A673 (cell line): Measurements from ENCODE around the gene CLCN7. TPM values are rescaled to one million over a fixed set of nuclear protein-coding genes. Genes with fewer than 3 reads are reported as not detected.
"Not testable (repeated sequence)": the region's sequence is repeated elsewhere in the genome, so short reads cannot be mapped to it uniquely, and the experiment has no call there.

Experiments used
- BruUV-seq: library from RNA; stranded (reverse); fragments of 400-500 nt; replicated peaks from 2 replicates; lab custom pipeline; 2021; lab: Mats Ljungman, UMichigan
- CTCF ChIA-PET: fragments of 300-600 bp; sonication (Branson Sonifier 250); formaldehyde crosslinking; loops from one replicate; lab custom pipeline; 2022; ENCODE audit warnings: antibody characterized with exemption; lab: Charles Lee
- POLR2A ChIA-PET: fragments of 300-600 bp; sonication (Branson Sonifier 250); formaldehyde crosslinking; loops from one replicate; lab custom pipeline; 2022; ENCODE audit warnings: antibody characterized with exemption; ENCODE audit not compliant: low non-redundant PET; lab: Charles Lee
- DNase-seq: peaks from one replicate; pipeline ENCODE4 v3.0.0-alpha.2; 2015; ENCODE audit warnings: low spot score
- H3K27ac ChIP-seq: fragments of 200-600 bp; sonication (generic); 2 replicates; pipeline ENCODE4 v1.5.1; 2016; ENCODE audit warnings: mixed run types, low read depth, mild to moderate bottlenecking, mixed read lengths, antibody characterized with exemption, low read length; ENCODE audit not compliant: poor library complexity, severe bottlenecking
- H3K27me3 ChIP-seq: fragments of 200-600 bp; sonication (generic); replicated peaks from 2 replicates; pipeline ENCODE4 v1.6.1; 2017; ENCODE audit warnings: mixed run types, low read depth, mild to moderate bottlenecking, mixed read lengths, antibody characterized with exemption, low read length; ENCODE audit not compliant: insufficient read depth, poor library complexity
- H3K36me3 ChIP-seq: fragments of 200-600 bp; sonication (generic); 2 replicates; pipeline ENCODE4 v1.6.1; 2016; ENCODE audit warnings: mixed run types, mild to moderate bottlenecking, mixed read lengths, antibody characterized with exemption, low read length; ENCODE audit not compliant: insufficient read depth, poor library complexity, severe bottlenecking
- H3K4me1 ChIP-seq: fragments of 200-600 bp; sonication (generic); 2 replicates; pipeline ENCODE4 v1.6.1; 2017; ENCODE audit warnings: mixed run types, mild to moderate bottlenecking, mixed read lengths, antibody characterized with exemption, low read length; ENCODE audit not compliant: insufficient read depth, poor library complexity, severe bottlenecking
- H3K4me3 ChIP-seq: fragments of 200-600 bp; sonication (generic); 2 replicates; pipeline ENCODE4 v1.5.1; 2016; ENCODE audit warnings: low read depth, mixed run types, mild to moderate bottlenecking, mixed read lengths, low read length; ENCODE audit not compliant: poor library complexity, severe bottlenecking
- H3K9me3 ChIP-seq: fragments of 200-600 bp; sonication (generic); 2 replicates; pipeline ENCODE4 v1.6.1; 2016; ENCODE audit warnings: mixed run types, low read depth, mild to moderate bottlenecking, mixed read lengths, antibody characterized with exemption, low read length; ENCODE audit not compliant: poor library complexity, severe bottlenecking
- CTCF ChIP-seq: fragments of 300-800, 200-600 bp; sonication (generic); conservative IDR thresholded peaks from 2 replicates; pipeline ENCODE4 v1.5.1; 2017; ENCODE audit warnings: low read depth, mild to moderate bottlenecking, antibody characterized with exemption, low read length, moderate library complexity, mixed read lengths
- EZH2 ChIP-seq: fragments of 200-600 bp; sonication (generic); IDR thresholded peaks from 2 replicates; pipeline ENCODE4 v1.6.1; 2017; ENCODE audit warnings: borderline replicate concordance, low read depth, mild to moderate bottlenecking, mixed read lengths, antibody characterized with exemption, low read length; ENCODE audit not compliant: poor library complexity, severe bottlenecking
- intact Hi-C: fragments of 100-400 bp; cut with micrococcal nuclease; formaldehyde crosslinking; loops from one replicate; pipeline ENCODE4 v1.10.0; 2022; ENCODE audit not compliant: unreplicated experiment
- total RNA-seq: library from RNA; stranded (reverse); gene quantifications from 2 replicates; pipeline ENCODE4 v1.2.3, GENCODE V29; 2021

CLCN7 gene
- total RNA-seq, 1 experiment from 2014 or later, result 89.3 TPM

- no TSS peak for BruUV-seq
- no peak for DNase-seq
- Histone ChIP-seq H3K27ac (no peak overlapping the region), H3K36me3 (no peaks in the 10 kb centered on the region), H3K4me3 (no peak overlapping the region), H3K9me3 (no peaks in the 10 kb centered on the region), H3K4me1 (no peaks in the 10 kb centered on the region), H3K27me3 (no peaks in the 10 kb centered on the region)
- POLR2A ChIA-PET, result interaction anchor here (0.6 kb wide), 1 partner anchor 179 kb away, joined by 4 read pairs; no protein-coding TSS in a partner anchor
- intact Hi-C loops, result no loop called here
- TF ChIP-seq EZH2 (no peak), CTCF (no peak)
- CTCF ChIA-PET, result interaction anchor here (0.7 kb wide), 1 partner anchor 21 kb away, joined by 9 read pairs; no protein-coding TSS in a partner anchor
These were observed 31.3 kb downstream of the CLCN7 start for GRCh38 chr16:1443403-1443973.

DNA sequence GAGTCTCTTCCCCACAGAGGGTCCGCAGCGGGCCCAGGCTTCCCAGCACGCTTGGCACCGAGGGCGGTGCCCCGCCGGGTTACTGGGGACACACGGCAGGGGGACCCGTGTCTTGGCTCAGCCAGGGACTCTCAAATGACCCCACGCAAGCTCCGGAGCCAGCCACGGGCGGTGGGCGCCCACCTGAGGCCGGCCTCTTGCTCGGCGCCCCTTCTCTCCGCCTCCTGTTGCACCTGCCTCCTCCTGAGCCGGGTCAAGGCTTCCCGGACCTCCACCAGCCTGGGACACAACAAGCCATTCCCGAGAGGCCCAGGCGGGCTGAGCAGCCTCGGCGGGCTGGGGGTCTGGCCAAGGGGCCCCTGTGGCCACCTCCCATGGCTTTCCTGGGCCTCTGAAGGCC lies 32.1 kb downstream of the CLCN7 start:
- no peak overlapping the region for H3K27ac ChIP-seq
- no peaks in the 10 kb centered on the region for H3K27me3 ChIP-seq
- no TSS peak for BruUV-seq
- no peaks in the 10 kb centered on the region for H3K9me3 ChIP-seq
- no peaks in the 10 kb centered on the region for H3K36me3 ChIP-seq
- H3K4me3 ChIP-seq, result no peak overlapping the region
- DNase-seq, result no peak
- ChIA-PET CTCF (interaction anchor here (0.7 kb wide), 1 partner anchor 22 kb away, joined by 9 read pairs; no protein-coding TSS in a partner anchor), POLR2A (no interaction called here)
- intact Hi-C loops, result no loop called here
- H3K4me1 ChIP-seq, result no peaks in the 10 kb centered on the region
- TF ChIP-seq CTCF, result no peak
- no peak for TF ChIP-seq EZH2

GRCh38 chr16:1441391-1441829 lies 33.4 kb downstream of the CLCN7 start:
- H3K27me3 ChIP-seq, result no peaks in the 10 kb centered on the region
- no peak overlapping the region for H3K27ac ChIP-seq
- CTCF ChIA-PET, result interaction anchor here (1.2 kb wide), 1 partner anchor 21 kb away, joined by 3 read pairs; the partner anchor contains the start of gene UQCC4
- TF ChIP-seq EZH2, result no peak
- no peak for TF ChIP-seq CTCF
- H3K36me3 ChIP-seq, result no peaks in the 10 kb centered on the region
- POLR2A ChIA-PET, result no interaction called here
- no TSS peak for BruUV-seq
- intact Hi-C loops, result no loop called here
- no peaks in the 10 kb centered on the region for H3K9me3 ChIP-seq
- H3K4me3 ChIP-seq, result no peak overlapping the region
- DNase-seq, result no peak
- H3K4me1 ChIP-seq, result no peaks in the 10 kb centered on the region

DNA sequence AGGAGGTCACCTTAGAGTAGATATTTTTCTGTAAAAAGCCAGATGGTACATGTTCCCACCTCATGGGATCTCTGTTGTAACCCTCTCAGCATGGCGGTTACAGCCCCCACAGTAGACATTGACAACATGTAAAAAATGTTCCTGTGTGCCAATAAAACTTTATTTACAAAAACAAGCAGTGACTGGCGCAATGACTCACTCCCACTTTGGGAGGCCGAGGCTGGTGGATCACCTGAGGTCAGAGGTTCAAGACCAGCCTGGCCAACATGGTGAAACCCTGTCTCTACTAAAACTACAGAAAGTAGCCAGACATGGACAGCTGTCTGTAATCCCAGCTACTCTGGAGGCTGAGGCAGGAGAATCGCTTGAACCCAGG lies 35.1 kb downstream of the CLCN7 start:
- DNase-seq, H3K4me3 ChIP-seq, CTCF ChIA-PET, H3K27me3 ChIP-seq, H3K9me3 ChIP-seq, intact Hi-C loops, BruUV-seq, H3K4me1 ChIP-seq, H3K36me3 ChIP-seq, H3K27ac ChIP-seq, POLR2A ChIA-PET: not testable (repeated sequence)
